Measurements from ENCODE around the gene TECPR2. TPM values are rescaled to one million over a fixed set of nuclear protein-coding genes. Genes with fewer than 3 reads are reported as not detected.

TECPR2 gene
- total and polyA plus RNA-seq, 2 of the 13 experiments (the other 11 are each of a cell fraction or from before 2014, with no cell fraction given): 3.5 to 5.7 TPM

DNA sequence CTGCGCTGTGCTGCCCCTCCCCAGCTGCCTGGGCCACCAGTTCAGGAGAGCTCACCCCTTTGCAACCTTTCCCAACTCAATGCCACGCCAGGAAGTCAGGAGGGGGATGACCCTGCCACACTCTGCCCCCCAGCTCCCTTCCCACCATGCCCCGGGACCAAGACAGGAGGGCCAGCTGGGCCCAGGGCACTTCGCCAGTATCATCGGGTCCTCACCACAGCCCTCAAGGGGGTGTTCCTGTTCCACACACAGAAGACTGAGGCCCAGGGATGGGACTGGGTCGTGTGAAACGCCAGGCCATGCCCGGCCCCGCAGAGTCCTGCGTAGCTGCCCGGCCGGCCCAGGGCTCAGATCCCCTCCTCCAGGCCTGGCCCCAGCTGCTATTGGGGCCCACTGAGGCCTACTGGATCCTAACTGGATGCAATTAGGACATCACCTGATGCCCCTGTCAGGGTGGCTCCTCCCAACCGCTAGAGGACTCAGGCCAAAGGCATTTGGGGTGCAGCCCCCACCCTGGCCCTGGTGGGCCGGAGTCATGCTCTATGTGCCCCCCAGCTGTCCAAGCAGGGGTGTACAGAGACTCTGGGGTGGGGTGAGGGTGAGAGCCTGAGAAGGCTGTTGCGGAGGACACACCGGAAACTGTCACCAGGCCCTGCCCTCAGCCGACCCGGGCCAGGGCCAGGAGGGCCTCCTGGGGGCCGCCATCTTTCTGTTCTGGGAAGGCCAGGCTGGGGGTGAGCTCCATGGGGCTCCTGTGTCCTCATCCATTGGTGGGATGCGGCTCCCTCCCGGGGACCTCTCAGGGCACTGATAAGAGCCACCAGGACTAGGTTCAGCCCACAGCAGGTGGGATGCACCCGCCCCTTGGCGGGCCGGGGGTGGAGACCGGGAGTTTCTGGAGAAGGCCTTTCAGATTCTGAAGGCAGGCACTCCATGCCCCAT is 176.1 kb downstream of the TECPR2 start (continued):
- TF ChIP-seq ONECUT2 (CRISPR knock-in tag; IDR thresholded peaks at IDR 0.05) (peak; percentile 44; the same call in 1 of the 2 replicates), ARID2 (CRISPR knock-in tag; IDR thresholded peaks at IDR 0.05; ENCODE audit: borderline replicate concordance) (no peak), ZSCAN12 (CRISPR knock-in tag; IDR thresholded peaks at IDR 0.05) (peak; percentile 31; the same call in 1 of the 2 replicates), ZC3H13 (CRISPR knock-in tag; IDR thresholded peaks at IDR 0.05) (peak; percentile 42; the same call in 1 of the 2 replicates), ZNF235 (CRISPR knock-in tag; IDR thresholded peaks at IDR 0.05; ENCODE audit: borderline replicate concordance) (no peak; the same call in 1 of the 2 replicates), HMG20A (CRISPR knock-in tag; IDR thresholded peaks at IDR 0.05; ENCODE audit: borderline replicate concordance) (no peak), ELF1 (CRISPR knock-in tag; IDR thresholded peaks at IDR 0.05) (no peak), ZNF260 (CRISPR knock-in tag; IDR thresholded peaks at IDR 0.05; ENCODE audit: borderline replicate concordance, low read depth) (no peak), ZNF629 (CRISPR knock-in tag; conservative IDR thresholded peaks at IDR 0.05) (peak; percentile 76), XRCC5 (optimal IDR thresholded peaks at IDR 0.05; ENCODE audit: low read length) (peak; percentile 11), PLRG1 (conservative IDR thresholded peaks at IDR 0.05) (no peak), TRIM24 (CRISPR knock-in tag; IDR thresholded peaks at IDR 0.05) (no peak), ZNF557 (CRISPR knock-in tag; IDR thresholded peaks at IDR 0.05) (0 out of 2 replicates have a peak, but pooled peaks have one; percentile 40), ZNF326 (CRISPR knock-in tag; IDR thresholded peaks at IDR 0.05; ENCODE audit: borderline replicate concordance) (no peak), ADNP (CRISPR knock-in tag; IDR thresholded peaks at IDR 0.05) (no peak), SYNCRIP (IDR thresholded peaks at IDR 0.05; ENCODE audit: insufficient read depth, low read depth, low read length) (no peak), HIVEP1 (CRISPR knock-in tag; IDR thresholded peaks at IDR 0.05) (no peak), FOXK2 (IDR thresholded peaks at IDR 0.05) (peak; percentile 22; the same call in 1 of the 2 replicates), RFX3 (CRISPR knock-in tag; IDR thresholded peaks at IDR 0.05) (0 out of 2 replicates have a peak, but pooled peaks have one; percentile 1), MTA3 (CRISPR knock-in tag; IDR thresholded peaks at IDR 0.05) (no peak), ZNF749 (CRISPR knock-in tag; IDR thresholded peaks at IDR 0.05; ENCODE audit: borderline replicate concordance) (no peak), MLLT10 (CRISPR knock-in tag; IDR thresholded peaks at IDR 0.05) (peak; percentile 59; the same call in 1 of the 2 replicates)
- TF ChIP-seq, protein P1, sequence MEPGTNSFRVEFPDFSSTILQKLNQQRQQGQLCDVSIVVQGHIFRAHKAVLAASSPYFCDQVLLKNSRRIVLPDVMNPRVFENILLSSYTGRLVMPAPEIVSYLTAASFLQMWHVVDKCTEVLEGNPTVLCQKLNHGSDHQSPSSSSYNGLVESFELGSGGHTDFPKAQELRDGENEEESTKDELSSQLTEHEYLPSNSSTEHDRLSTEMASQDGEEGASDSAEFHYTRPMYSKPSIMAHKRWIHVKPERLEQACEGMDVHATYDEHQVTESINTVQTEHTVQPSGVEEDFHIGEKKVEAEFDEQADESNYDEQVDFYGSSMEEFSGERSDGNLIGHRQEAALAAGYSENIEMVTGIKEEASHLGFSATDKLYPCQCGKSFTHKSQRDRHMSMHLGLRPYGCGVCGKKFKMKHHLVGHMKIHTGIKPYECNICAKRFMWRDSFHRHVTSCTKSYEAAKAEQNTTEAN (CRISPR knock-in tag; conservative IDR thresholded peaks at IDR 0.05): 0 out of 2 replicates have a peak, but pooled peaks have one; percentile 13
- TF ChIP-seq, protein P2, sequence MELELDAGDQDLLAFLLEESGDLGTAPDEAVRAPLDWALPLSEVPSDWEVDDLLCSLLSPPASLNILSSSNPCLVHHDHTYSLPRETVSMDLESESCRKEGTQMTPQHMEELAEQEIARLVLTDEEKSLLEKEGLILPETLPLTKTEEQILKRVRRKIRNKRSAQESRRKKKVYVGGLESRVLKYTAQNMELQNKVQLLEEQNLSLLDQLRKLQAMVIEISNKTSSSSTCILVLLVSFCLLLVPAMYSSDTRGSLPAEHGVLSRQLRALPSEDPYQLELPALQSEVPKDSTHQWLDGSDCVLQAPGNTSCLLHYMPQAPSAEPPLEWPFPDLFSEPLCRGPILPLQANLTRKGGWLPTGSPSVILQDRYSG (CRISPR knock-in tag; IDR thresholded peaks at IDR 0.05): 0 out of 2 replicates have a peak, but pooled peaks have one; percentile 19
- TF ChIP-seq, protein P3, sequence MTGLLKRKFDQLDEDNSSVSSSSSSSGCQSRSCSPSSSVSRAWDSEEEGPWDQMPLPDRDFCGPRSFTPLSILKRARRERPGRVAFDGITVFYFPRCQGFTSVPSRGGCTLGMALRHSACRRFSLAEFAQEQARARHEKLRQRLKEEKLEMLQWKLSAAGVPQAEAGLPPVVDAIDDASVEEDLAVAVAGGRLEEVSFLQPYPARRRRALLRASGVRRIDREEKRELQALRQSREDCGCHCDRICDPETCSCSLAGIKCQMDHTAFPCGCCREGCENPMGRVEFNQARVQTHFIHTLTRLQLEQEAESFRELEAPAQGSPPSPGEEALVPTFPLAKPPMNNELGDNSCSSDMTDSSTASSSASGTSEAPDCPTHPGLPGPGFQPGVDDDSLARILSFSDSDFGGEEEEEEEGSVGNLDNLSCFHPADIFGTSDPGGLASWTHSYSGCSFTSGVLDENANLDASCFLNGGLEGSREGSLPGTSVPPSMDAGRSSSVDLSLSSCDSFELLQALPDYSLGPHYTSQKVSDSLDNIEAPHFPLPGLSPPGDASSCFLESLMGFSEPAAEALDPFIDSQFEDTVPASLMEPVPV (CRISPR knock-in tag; IDR thresholded peaks at IDR 0.05): 0 out of 2 replicates have a peak, but pooled peaks have one; percentile 77
